PFSK-1 (cell line): ENCODE data around the gene BICRA.

ENCODE experiments used
- FOXP2 ChIP-seq: optimal IDR thresholded peaks from 2 replicates; pipeline ENCODE3; 2011; ENCODE audit warnings: borderline replicate concordance, control low read depth, inconsistent platforms; ENCODE audit not compliant: insufficient read depth; ENCODE audit errors: extremely low read length, extremely low read depth
- POLR2AphosphoS5 ChIP-seq: IDR thresholded peaks from 2 replicates; pipeline ENCODE4 v1.6.1; 2012; ENCODE audit warnings: low read depth, mild to moderate bottlenecking, control low read depth, low read length, moderate library complexity
- REST ChIP-seq, 2 experiments: IDR thresholded peaks; 2 replicates each; pipeline versions ENCODE4 v1.6.1 to v1.8.0; 2011 to 2012; ENCODE audit warnings: low read depth in 2 of 2, low read length in 2 of 2, control low read depth in 1 of 2, inconsistent platforms in 1 of 2, mild to moderate bottlenecking in 1 of 2, moderate library complexity in 1 of 2; ENCODE audit not compliant: insufficient read depth in 1 of 2

GRCh38 chr19:47633996-47634395 is 25.1 kb downstream of the BICRA start:
- no peak for TF ChIP-seq REST (IDR thresholded peaks at IDR 0.05; ENCODE audit: insufficient read depth in 1 of 2, low read depth in 2 of 2, low read length in 2 of 2)
- TF ChIP-seq FOXP2, result no peak
- TF ChIP-seq POLR2AphosphoS5, result no peak
